GM23248 (cell line): ENCODE data around the gene ANKRD9.

ENCODE experiments used
- EZH2 ChIP-seq: fragments of 200-600 bp; sonication (generic); IDR thresholded peaks from 2 replicates; pipeline ENCODE4 v1.6.1; 2018; ENCODE audit warnings: antibody characterized with exemption, mild to moderate bottlenecking; ENCODE audit not compliant: insufficient read depth, poor library complexity, severe bottlenecking
- EZH2phosphoT487 ChIP-seq: fragments of 200-600 bp; sonication (generic); IDR thresholded peaks from 2 replicates; pipeline ENCODE4 v1.6.1; 2018; ENCODE audit warnings: antibody characterized with exemption, moderate library complexity, mild to moderate bottlenecking, low read depth; ENCODE audit not compliant: insufficient read depth

- no peak for TF ChIP-seq EZH2
- no peak for TF ChIP-seq EZH2phosphoT487
Measured at GRCh38 chr14:102504328-102504999, 5.1 kb downstream of the ANKRD9 start.
